ENCODE measurements around the gene ITGB4.
"Not testable (repeated sequence)": the region's sequence is repeated elsewhere in the genome, so short reads cannot be mapped to it uniquely, and the experiment has no call there.

ITGB4 gene

GRCh38 chr17:75758131-75758905 lies 37.1 kb downstream of the ITGB4 start:
- TF ChIP-seq CTCF (IDR thresholded peaks at IDR 0.05; ENCODE audit: low read depth, low read length) = peak; percentile 8
- DNase-seq (ENCODE audit: extremely low read depth, low read depth) = no peak

- TF ChIP-seq CTCF (IDR thresholded peaks at IDR 0.05; ENCODE audit: low read depth, low read length) = no peak
- DNase-seq (ENCODE audit: extremely low read depth, low read depth) = no peak
These were observed 38.2 kb downstream of the ITGB4 start for GRCh38 chr17:75759457-75759856.

- not testable (repeated sequence) for DNase-seq (ENCODE audit: extremely low read depth, low read depth)
These were observed 38.9 kb downstream of the ITGB4 start for GRCh38 chr17:75759978-75760640.

- DNase-seq (ENCODE audit: extremely low read depth, low read depth) = no peak
- TF ChIP-seq CTCF (IDR thresholded peaks at IDR 0.05; ENCODE audit: low read depth, low read length) = no peak
These were observed 41.4 kb downstream of the ITGB4 start for GRCh38 chr17:75762513-75763268.

GRCh38 chr17:75763269-75763607 lies 42.0 kb downstream of the ITGB4 start:
- DNase-seq (ENCODE audit: extremely low read depth, low read depth) = no peak
- TF ChIP-seq CTCF (IDR thresholded peaks at IDR 0.05; ENCODE audit: low read depth, low read length) = no peak

- TF ChIP-seq CTCF (IDR thresholded peaks at IDR 0.05; ENCODE audit: low read depth, low read length) = no peak
- no peak for DNase-seq (ENCODE audit: extremely low read depth, low read depth)
These were observed 42.6 kb downstream of the ITGB4 start for GRCh38 chr17:75763613-75764416.

- no peak for TF ChIP-seq CTCF (IDR thresholded peaks at IDR 0.05; ENCODE audit: low read depth, low read length)
- DNase-seq (ENCODE audit: extremely low read depth, low read depth) = no peak
These were observed 43.1 kb downstream of the ITGB4 start for GRCh38 chr17:75764417-75764710.
